DMS79 treated with DMSO at 0.1 percent for 48 hours (cell line): ENCODE data around the gene DKKL1.
"Not testable (repeated sequence)": the region's sequence is repeated elsewhere in the genome, so short reads cannot be mapped to it uniquely, and the experiment has no call there.

Experiments
- DNase-seq: peaks from one replicate; lab custom pipeline; 2025; lab: John Stamatoyannopoulos, UW

The DKKL1 gene

GRCh38 chr19:49362048-49362928 lies 1.4 kb upstream of the DKKL1 start, which contains the start of gene TEAD2:
TEAD2 (minus strand) TSS chr19:49362416; CDS start chr19:49360075, 2,341 bp downstream.
- DNase-seq, result peak; percentile 37

- no peak for DNase-seq
These were observed 779 bp upstream of the DKKL1 start for GRCh38 chr19:49362929-49363267.

GRCh38 chr19:49364083-49364737 lies 533 bp downstream of the DKKL1 start:
- no peak for DNase-seq

GRCh38 chr19:49366110-49366509 lies 2.4 kb downstream of the DKKL1 start:
- DNase-seq, result no peak

- DNase-seq, result no peak
These were observed 5.2 kb downstream of the DKKL1 start for GRCh38 chr19:49368711-49369358.

GRCh38 chr19:49371184-49371583 lies 7.5 kb downstream of the DKKL1 start:
- no peak for DNase-seq

GRCh38 chr19:49373174-49373573 lies 9.5 kb downstream of the DKKL1 start:
- not testable (repeated sequence) for DNase-seq

GRCh38 chr19:49374665-49375434 lies 11.2 kb downstream of the DKKL1 start:
- no peak for DNase-seq

- no peak for DNase-seq
These were observed 14.8 kb downstream of the DKKL1 start for GRCh38 chr19:49378512-49378911.

- no peak for DNase-seq
These were observed 16.7 kb downstream of the DKKL1 start for GRCh38 chr19:49380391-49380790.

- no peak for DNase-seq
These were observed 19.0 kb downstream of the DKKL1 start for GRCh38 chr19:49382639-49383038.

GRCh38 chr19:49383599-49383998 lies 19.9 kb downstream of the DKKL1 start:
- no peak for DNase-seq

- DNase-seq, result no peak
These were observed 24.3 kb downstream of the DKKL1 start, which contains the start of gene KASH5 for GRCh38 chr19:49387936-49388372. KASH5 (plus strand) TSS chr19:49388249; CDS start chr19:49390884, 2,635 bp downstream.

GRCh38 chr19:49389406-49389805 lies 25.7 kb downstream of the DKKL1 start:
- no peak for DNase-seq

GRCh38 chr19:49390131-49390928 lies 26.7 kb downstream of the DKKL1 start:
- DNase-seq, result no peak

GRCh38 chr19:49390929-49391359 lies 27.3 kb downstream of the DKKL1 start:
- DNase-seq, result peak; percentile 25

GRCh38 chr19:49391581-49392399 lies 28.1 kb downstream of the DKKL1 start:
- peak; percentile 87 for DNase-seq

- DNase-seq, result no peak
These were observed 30.2 kb downstream of the DKKL1 start for GRCh38 chr19:49393881-49394280.

- DNase-seq, result no peak
These were observed 32.1 kb downstream of the DKKL1 start for GRCh38 chr19:49395581-49396407.
